Stimulated activated CD4-positive, alpha-beta T cell treated with anti-CD3 and anti-CD28 coated beads, TNF-alpha, amount 100 ng/mL, for 48 hours (primary cell): ENCODE measurements around the gene STRIP1.

Experiments used
- DNase-seq, 3 donors: peaks; one replicate each; pipeline ENCODE4 v3.0.0-alpha.2; 2020; ENCODE audit warnings: low read depth in 3 of 3

The STRIP1 gene

DNA sequence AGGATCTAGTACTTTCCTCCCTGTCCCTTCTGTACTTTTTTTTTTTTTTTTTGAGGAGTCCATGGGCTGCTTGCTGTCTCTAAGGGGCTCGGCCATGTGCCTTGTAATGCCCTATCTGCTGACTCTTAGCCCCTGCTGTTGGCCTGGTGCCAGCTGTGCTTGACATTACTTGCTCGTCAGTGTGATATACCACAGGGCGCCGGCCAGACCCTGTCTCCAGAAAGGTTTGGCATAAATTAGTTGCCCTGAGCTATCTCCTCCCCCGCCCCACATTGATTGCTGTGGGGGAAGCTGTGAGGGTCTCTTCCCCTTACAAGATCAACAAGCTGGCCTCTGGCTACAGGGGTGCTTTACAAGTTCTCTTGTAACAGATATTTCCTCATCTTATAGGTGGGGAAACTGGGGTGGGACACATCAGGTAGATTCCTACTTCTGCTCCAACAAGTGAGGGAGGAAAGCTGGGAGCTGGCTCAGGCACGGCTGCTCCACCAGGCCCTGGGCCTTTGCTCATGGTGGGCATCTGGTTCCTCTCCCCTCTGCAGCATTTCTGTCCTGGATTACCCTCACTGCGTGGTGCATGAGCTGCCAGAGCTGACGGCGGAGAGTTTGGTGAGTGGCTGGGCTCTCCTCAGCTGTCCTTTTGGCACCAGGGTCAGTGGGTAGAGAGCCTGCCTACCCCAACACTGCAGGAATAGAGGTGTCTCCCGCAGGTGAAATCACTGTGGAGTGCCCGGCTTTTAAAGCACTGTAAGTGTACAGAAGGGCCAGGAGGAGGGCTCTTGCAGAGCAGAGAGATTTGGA lies 15.6 kb downstream of the STRIP1 start:
- no peak for DNase-seq

- DNase-seq: no peak
These were observed 16.3 kb downstream of the STRIP1 start for GRCh38 chr1:110050602-110051261.

- no peak for DNase-seq
These were observed 16.8 kb downstream of the STRIP1 start for GRCh38 chr1:110051262-110051648.

GRCh38 chr1:110053552-110054428 lies 19.4 kb downstream of the STRIP1 start:
- peak; percentile 34 to 60 (median 43) for DNase-seq

DNA sequence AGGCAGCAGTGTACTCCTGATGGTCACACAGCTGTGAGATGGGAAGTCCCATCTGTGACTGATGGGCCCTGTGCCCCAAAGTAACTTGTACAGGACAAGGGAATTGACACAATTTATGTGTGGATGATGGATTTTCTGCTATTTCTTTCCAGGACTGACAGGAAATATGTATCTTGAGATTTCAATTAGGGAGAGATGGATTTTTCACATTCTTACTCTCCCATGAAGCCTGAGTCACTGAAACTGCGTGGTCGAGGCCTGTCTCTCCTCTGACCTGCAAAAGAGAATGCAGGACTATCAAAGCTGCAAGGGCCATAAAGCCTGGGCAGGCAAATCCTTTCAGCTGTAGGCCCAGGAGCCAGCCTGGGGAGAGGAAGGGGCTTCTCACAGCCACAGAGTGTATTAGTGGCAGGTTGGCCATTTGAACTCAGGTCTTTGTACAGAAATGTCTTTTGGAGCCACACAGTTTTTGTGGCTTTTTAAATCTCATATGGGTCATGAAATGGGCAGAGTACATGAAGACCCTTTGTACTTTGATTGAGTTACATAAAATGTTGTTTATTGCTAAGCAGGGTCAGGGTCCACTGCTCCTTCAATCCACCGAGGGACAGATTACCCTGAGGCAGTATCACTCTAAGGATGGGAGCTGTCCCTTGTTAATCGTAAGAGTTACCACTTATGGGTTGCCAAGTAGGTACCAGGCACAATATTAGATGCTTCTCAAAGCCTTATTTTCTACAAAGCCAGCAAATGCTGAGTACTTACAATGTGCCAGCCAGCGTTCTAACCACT lies 21.3 kb downstream of the STRIP1 start:
- DNase-seq: no peak

- DNase-seq: no peak
These were observed 21.9 kb downstream of the STRIP1 start for GRCh38 chr1:110056285-110056683.

DNA sequence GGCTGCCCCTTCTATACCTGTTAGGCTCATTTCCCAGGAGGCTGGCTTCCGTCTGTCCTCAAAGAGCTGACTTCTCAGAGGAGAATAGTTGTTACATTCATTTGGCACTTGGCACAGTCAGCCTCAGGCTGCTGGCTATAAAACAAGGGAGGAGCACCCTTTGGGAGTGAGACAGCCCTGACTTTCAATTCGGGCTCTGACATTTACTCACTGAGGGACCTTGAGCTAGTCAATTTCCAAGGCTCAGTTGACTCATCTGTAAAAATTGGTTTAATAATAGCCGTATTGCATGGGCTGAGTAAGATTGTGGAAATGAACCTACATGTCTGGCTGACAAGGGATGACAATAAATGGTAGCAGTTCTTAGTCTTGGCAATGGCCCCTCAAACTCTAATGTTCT lies 22.4 kb downstream of the STRIP1 start:
- no peak for DNase-seq

DNA sequence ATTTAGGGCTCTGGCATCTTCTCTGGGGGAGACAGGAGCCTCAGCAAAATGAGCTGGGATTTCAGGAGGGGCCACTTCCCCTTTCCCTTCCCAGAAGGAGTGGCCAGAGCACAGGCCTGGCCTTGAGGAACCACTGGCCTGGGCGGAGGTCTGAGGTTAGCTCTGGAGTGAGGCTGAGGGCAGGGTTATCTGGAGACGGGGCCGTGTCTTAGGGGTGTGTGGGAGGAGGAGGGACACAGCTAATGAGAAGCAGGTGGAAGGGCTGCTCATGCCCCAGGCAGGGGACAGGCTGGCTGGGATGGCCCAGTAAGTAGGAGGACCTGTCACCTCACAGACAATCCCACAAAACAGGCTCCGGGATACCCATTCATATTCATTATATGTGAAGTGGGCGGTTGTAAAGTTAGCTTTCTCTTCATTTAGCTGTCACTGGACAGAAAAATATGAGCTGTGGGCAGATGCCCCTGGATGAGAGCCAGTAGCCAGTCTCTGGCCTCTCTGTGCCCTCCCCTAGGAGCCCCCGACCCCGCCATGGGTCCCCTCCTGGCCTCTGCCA lies 23.6 kb downstream of the STRIP1 start:
- no peak for DNase-seq

DNA sequence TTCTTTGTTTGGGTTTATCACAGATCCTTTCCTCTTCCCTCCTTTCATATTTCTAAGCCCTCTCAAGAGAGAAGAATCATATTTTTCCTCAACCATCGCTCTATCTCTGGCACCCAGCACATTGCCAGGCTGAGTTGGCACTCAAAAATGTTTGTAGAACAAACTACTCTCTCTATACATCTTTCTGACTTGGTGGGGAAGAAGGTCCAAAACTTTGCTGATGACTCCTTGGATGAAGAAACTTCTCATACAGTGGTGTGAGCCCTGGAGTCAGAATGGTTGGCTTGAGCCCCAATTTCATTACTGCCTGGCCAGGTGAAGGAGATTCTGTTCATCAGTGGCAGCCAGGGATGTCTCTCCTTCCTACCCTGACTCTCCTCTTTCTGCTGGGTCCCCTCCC lies 24.2 kb downstream of the STRIP1 start:
- DNase-seq: no peak

GRCh38 chr1:110059133-110059863 lies 24.9 kb downstream of the STRIP1 start:
- no peak for DNase-seq

DNA sequence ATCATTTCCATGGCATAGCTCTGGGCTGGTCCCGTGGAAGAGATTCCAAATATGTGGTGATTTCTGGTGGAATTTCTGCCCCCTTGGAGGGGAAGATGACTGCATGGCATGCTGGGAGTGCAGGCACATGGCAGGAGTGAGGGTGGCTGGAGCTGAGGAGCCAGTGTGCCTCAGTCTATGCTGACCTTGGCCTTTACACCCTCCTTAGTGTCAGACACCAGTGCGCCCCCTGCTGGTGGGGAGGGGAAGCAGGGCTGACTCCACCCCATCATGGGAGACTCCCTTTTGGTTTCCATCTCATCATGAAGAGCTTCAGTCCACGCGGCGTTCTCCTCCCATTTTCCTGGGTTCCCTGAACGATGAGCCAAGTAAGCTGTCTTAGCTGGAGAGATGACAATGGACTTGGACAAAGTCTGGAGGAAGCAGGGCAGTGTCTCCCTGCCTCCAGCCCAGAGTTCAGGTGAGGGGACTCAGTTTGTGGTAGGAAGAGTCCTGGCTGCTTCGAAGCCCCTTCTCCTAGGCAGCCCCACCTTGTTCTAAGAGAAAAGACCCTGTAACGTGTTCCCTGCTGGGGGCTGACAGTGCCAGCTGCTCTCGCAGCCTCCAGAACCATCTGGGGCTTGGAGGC lies 25.7 kb downstream of the STRIP1 start:
- DNase-seq: peak; percentile 62 to 72 (median 71)

- no peak for DNase-seq
These were observed 26.2 kb downstream of the STRIP1 start for GRCh38 chr1:110060662-110061060.

- DNase-seq: no peak
These were observed 26.9 kb downstream of the STRIP1 start for GRCh38 chr1:110061341-110061740.

GRCh38 chr1:110062612-110063011 lies 28.2 kb downstream of the STRIP1 start:
- no peak for DNase-seq

DNA sequence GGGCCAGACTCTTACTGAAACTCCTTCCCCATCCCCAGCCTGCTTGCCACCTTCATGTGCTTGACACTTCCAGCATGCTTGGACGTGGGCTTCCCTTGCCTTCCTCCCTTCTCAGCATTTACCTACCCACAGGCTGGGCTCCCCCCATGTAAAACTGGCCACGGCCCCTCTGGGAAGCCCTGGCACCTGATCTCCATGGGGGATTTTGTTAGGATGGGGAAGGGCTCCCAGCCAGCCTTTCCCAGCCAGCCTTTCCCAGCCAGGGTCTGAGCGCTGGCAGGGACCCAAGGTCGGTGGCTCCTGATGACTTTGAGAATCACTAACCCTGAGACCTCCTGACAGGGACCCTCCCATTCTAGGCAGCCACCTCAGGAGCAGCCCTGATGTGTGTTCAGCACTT lies 29.4 kb downstream of the STRIP1 start:
- DNase-seq: no peak

DNA sequence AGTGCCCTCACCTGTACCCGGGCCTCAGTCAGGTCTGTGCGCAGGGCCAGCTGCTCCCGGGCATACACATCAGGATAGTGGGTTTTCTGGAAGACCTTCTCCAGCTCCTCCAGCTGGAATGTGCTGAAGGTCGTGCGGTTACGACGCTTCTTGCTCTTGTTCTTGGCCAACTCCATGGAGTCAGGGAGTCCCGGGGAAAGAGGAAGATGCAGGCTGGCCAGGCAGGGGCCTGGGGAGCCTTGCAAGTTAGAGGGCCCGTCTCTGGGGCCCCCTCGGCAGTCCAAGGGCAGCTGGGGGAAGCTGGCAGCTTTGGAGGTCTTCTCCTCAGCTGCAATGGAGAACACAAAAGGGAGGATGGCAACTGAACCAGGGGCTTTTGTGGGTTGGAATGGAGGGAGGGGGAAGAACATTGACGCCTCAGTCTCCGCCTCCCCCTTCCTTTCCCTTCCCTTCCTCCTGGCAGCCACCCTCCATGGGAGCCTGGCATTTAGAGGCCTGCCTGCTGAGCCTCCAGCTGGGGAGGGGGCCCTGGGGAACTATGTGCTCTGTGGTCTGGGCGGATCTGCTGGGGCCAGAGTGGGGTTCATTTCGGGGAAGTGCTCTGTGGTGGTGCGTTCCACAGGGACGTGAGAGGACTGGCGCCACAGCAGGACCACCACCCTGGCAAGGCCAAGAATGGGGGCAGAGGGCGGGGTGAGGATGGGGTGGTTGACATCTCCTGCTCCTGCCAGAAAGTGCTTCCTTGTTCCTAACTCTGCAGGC lies 30.3 kb downstream of the STRIP1 start:
- DNase-seq: no peak

DNA sequence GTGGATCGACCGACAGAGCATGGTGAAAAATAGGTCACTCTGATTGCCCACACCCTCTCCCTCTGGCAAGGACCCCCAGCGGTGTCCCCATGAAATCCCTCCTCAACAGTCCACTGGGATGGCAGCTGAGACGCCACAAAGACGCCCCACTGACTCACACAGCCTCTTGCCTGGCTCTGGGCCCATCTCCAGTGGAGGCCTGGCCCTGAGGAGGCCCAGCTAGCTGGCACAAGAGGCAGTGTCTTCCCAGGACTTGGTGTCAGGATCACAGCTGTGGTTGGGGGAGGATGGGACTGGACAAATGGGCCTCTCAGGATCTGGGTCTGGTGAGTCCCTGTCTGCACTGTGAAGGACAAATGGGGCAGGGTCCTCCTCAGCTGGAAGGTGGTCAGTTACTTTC lies 31.4 kb downstream of the STRIP1 start:
- DNase-seq: no peak

- no peak for DNase-seq
These were observed 33.1 kb downstream of the STRIP1 start for GRCh38 chr1:110067479-110067892.

DNA sequence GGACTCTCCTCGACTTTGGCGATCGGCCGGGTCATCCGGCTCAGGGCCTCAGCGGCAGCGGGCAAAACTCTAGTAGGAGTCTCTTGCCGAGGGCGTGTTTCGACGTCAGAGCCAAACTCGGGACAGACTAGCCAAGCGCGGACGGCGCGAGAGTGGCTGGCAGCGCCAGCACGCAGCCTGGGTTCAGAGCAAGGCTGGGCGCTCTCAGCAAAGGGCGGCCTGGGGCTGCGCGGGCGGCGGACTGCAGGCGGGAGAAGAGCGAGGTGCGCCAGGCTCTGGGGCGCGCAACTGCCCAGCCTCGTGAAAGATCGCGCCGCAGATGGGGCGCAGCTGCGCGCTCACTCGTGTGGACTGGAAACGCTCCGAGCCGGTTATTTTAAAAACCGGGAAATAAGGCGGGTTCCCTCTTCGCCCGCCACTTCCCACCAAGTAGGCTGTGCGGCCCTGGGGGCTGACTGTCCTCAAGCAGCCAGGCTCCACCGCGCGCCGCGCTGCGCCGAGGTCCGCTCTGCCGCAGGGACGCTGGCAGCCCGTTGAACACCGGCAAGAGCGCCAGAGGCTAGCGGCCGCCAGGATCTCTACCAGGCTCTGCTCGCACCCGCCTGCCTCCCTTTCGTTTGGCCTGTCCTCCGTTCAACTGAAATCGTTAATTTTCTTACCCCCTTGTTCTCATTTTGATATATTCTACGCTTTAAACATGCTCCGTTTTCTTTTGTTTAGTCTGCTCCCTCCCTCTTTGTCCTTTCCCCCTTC lies 33.6 kb downstream of the STRIP1 start:
- DNase-seq: no peak
